ENCODE measurements around the gene ST7.
"Not testable (repeated sequence)": the region's sequence is repeated elsewhere in the genome, so short reads cannot be mapped to it uniquely, and the experiment has no call there.

Gene ST7

DNA sequence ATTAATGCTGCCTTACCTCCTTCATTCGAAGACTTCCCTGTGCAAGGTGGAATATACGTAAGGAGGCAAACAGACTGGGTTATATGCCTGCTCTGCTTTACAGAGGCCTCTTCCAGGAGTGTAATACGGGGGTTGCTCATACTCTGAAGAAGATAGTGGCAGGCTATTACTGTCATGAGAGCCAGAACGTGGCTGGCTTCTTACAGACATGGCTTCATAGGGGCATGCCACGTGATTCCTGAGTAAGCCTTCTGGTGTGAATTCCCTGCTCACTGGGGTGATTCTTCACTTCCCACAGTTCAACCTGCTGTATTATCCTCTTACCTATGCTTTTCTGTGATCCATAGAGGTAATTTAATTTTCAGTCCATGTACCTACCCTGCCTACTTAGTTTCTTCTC is 141.8 kb downstream of the ST7 start:
- DNase-seq (ENCODE audit: low read depth in 3 of 3) = no peak

DNA sequence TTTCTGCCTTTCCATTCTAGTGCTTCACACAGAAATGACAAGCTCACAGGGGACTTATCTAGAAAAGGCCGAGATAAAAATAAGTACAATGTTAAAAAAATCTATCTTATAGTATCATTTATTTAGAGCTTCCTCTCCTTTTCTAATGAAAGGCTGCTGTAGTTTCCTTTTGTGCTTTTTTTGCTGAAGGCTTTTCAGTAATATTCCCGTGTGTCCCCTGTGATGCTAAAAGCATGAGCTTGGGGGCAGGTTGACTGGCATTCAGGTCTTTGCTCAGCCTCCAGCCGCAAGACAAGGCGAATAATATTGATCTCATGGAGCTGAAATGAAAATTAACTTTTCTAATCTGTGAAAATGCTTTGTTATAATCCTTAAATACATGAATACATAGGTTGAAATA is 143.0 kb downstream of the ST7 start:
- DNase-seq (ENCODE audit: low read depth in 3 of 3) = no peak

DNA sequence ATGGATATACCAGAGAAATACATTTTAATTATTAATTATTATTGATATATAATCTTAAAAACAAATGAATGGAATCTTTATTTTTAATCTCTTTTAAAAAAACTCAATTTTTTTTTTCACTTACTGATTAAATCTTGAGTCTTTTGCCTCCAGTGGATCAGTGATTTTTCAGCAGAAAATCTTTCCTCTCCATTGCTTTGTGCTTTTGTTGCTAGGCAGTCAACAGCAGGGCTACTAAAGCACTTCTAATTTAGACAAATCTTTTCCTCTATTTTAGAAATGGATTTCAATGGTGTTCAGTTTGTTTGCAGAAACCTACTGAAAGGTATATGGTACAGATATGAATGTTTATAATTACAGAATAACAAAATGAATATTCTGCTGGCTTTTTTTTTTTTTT is 143.6 kb downstream of the ST7 start:
- no peak for DNase-seq (ENCODE audit: low read depth in 3 of 3)

DNA sequence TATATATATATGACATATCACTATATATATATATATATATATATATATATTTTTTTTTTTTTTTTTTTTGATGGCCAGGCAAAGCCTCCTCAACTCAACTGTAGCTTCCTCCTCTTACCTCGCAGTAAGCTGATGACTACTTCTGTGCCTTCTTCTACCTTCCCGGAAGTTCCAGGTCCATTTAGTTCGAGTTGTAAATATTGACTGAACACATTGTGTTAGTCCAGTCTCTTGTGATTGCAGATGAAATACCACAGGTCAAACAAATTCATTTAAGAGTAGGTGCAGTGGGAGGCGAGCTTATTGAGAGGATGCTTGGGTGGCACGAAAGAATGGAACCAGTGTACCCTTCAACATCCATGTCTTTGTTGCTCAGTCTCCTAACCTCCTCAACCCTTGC is 144.6 kb downstream of the ST7 start:
- no peak for DNase-seq (ENCODE audit: low read depth in 3 of 3)

DNA sequence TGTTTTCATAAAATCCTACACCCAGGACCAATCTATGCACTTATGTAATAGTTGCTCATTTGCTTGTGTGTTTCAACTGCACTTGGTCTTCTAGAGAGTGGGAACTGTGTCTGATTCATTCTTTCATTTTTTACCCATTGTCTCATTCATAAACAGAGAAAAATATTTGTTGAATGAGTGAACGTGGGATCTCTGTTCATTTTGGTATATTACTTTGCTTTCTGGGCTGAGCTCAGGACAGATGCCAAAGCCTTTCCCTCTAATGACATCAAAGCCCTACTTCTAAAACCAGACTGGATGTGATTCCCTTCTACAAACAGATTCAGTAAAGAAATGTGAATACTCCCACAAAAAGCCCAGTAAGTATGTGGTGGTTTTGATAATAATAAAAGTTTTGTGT is 145.2 kb downstream of the ST7 start:
- DNase-seq (ENCODE audit: low read depth in 3 of 3) = no peak

DNA sequence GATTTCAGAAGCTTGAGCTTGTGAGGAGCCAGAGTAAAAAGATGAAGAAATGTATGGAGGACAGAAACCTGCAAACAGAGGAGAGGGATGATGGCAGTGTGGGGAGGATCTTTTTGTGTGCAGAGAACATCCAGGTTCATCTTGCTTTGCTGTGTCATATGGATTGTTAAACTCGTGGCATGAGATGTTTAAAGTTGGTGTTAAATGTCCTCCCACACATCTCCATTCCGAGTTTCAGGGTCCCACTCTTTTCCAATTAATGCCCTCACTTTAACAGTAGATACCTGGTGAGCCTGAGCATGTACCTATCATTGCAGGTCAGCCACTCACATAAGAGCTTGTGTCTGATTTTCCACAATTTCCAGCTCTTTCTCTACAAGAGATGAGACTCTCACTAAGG is 147.7 kb downstream of the ST7 start:
- no peak for DNase-seq (ENCODE audit: low read depth in 3 of 3)

DNA sequence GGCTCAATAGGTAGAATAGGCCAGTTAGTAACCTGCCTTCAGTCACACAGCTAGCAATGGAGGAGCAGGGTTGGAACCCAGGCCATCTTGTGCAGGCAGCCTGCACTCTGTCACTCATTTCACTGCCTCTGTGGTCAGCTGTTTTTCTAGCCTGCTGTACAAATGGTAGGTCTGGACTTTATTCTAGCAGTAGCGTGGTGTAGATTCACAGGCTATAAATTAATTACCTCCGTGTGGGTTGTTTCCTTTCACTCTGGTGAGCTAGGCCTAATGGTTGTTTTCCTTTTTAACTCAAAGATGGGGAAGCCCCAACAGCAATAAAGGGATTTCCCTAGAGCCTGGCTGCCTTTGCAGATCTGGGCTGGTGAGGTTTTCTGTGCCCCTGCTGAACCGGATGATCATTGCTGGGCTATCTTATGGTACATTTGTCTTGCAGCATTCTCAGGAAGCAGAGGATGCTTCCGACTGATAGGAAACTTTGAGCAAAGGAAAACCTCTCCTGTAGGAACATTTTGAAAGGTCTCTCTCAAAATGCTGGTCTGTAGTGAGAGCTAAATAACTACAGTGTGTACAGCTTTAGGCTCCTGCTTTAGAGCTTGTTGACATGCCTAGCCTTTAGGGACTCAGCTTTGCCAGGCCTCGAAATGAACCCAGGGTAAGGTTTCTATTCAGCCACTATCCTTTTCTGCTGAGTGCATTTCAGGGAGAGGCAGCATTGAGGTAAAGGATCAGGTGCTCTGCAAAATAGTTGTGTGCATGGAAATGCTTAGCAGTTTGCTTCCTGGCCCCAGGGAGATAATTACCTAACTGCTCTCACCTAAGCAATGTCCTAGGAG is 157.4 kb downstream of the ST7 start:
- peak; percentile 23 to 39 (median 33) for DNase-seq (ENCODE audit: low read depth in 3 of 3)

DNA sequence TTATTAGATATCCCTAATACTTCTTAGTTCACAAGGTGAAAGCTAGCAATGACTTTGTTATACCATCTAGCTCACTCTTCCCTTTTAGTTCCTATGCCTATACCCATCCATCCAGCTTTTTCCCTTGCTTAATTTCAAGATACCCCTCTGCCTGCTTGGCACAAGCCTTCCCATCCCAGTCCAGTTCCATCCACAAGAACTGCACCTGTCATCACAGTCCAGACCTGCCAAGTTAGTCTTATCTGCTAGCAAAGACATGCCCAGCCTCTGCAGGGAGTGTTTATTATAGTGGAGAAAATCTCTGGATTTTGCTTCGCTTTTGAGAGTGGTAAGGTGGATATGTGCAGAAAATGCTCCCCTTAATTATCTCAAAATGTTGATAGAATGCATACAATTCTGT is 158.2 kb downstream of the ST7 start:
- DNase-seq (ENCODE audit: low read depth in 3 of 3) = no peak

DNA sequence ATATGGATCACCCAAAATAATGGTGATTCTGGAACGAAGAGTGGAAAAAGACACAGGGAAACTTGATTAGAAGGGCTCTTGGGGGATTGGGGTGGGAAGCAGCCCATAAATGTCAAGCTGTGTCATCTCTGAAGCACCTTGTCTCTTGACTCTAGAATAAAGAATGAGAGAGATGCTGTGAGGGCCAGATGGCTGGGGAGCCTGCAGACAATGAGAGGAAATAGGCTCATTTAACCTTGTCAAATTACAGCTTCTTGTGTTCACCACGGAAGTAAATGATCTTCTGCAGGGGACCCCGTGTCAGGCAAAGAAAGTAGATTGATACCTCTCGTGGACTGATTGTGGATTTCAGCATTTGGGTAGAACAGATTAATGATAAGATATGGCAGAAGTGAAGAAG is 159.3 kb downstream of the ST7 start:
- DNase-seq (ENCODE audit: low read depth in 3 of 3) = no peak

DNA sequence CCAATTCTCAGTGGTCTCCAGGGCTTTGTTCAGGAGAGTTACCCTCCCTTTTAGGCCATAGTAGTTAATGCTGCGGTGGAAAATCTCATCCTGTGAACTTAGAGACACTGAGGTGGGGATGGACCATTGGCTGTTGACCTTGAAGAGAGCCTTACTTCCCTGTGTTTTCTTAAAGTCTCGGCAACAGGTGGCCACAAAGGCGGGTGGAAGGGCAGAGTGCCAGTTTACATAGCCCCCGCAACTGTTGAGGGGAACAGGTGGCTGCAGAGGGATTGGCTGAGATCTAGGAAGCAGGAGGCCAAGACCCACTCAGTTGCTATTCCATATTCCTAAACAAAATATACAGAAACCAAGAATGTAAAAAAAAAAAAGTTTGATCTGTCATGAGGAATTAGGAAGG is 160.6 kb downstream of the ST7 start:
- DNase-seq (ENCODE audit: low read depth in 3 of 3) = no peak

DNA sequence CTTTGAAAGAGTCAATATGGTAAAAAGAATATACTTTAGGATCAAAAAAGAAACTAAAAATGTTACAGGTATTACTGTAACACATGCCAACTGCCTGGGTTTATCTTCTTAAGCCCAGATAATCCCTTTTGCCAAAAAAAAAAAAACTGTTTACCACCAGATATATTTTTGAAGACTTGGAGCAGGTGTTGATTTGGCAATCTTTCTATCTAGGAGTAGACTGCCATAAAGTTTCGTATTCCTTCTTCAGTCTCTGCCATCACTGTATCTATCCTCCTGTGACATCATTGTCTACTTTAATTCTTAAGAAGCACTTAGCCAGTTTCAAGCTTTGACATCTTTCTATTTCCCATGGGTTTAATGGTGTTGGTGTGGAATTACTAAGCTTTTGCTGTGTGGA is 161.0 kb downstream of the ST7 start:
- no peak for DNase-seq (ENCODE audit: low read depth in 3 of 3)

DNA sequence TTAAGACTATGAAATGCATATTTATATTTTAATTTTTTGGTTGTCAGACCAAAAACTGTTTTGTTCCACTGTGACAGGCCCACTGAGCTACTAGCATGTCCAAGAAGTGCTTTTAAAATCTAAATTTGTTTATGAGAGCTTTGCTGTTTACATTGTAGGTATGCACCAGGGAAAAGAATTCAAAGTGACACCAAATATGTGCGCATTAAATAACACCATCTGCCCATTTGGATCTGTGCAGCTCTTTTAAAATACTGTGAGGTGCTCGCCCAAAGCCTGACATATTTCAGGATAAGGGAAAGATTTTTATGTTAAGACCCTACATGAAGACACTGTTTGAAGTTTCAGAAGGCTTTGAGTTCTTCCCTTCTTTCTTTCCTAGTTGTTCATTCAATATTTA is 162.9 kb downstream of the ST7 start:
- DNase-seq (ENCODE audit: low read depth in 3 of 3) = no peak

DNA sequence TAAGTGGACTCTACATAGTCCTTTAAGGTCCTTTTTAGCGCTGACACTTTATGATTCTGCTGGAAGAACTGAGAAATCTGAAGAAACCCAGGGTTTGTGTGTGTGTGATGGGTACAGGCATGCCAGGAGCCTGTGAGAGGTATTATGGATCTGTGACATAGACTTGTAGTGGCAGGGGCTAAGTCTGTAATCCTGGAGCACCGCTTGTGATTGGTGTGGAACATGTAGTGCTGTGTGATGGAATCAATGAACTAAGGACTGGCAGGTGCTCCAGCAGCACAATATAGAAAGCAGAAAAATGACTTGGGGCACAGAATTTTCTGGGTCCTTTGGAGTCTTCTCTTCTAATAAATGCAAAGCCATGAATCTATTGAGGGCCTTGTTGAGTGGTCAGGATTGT is 163.9 kb downstream of the ST7 start:
- DNase-seq (ENCODE audit: low read depth in 3 of 3) = no peak

DNA sequence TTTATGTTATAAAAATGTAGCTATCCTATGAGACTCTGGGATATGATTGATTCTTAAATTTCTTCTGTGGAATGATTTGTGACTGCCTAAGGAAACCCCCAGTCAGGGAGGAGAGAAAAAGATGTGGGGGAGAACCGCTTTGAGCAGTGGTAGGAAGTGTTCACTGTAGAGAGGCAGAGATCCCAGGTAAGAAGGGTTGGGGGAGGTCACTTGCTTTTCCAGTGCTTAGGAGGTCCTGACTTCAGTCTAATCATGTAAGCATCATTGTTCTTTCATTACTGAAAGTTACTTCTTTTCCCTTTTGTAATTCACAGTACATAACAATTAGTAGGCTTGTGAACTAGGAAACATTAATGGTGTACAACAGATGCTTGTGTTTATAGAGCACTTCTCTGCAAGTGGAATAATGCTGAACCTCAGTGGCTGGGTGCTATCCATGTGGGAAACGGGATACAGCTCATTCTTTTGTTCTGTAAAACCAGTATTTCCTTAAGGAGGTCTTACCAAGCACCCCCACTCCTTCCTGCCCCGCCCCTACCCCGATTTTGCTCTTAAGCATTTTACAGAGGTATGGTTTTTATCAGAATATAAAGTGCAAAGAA is 165.4 kb downstream of the ST7 start:
- DNase-seq (ENCODE audit: low read depth in 3 of 3) = no peak

DNA sequence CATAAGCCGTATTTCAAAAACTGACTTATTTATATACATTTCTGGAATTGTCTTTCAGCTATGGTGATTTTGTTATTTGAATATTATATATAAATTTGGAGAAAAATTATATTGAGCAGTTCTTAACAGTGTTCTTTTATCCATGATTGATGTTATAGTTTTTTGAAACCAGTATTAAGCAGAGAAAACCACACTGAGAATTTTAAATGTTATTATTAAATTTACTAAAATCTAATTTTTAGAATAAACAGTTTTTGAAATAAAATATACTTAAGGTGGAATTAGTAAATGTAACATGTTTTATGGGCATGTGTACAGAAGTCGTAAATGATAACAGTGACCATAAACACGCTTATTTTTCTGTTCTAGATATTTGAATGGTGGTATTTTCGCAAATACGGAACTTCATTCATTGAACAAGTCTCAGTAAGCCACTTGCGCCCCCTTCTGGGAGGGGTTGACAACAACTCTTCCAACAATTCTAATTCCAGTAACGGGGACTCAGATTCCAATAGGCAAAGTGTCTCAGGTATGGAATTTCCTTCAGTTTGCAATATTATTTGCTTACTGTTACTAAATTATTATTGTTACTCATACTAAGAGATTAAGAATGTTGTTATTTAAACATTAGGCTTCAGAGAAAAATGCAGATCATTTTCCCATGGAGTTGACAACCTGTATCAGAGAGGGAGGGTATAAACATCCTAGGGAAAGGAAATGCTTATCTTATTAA is 166.1 kb downstream of the ST7 start:
- peak; percentile 55 to 74 (median 66) for DNase-seq (ENCODE audit: low read depth in 3 of 3)

DNA sequence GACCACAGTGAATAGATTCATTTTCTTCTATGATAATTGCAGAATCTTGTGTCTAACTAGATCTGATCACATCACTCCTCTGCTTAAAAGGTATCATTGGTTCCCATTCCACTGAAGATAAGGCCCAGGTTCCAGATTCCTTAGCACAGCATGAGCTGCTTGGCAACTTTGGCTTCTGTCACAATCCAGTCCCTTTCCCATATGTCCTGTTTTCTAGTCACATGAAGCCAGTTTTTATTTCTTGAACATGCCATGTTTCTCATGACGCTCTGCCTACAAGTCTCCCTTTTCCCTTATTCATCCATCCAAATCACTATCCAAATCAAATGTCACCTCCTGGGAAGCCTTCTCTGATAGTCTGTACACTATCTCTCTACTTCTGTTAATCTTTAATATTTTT is 167.0 kb downstream of the ST7 start:
- not testable (repeated sequence) for DNase-seq (ENCODE audit: low read depth in 3 of 3)

DNA sequence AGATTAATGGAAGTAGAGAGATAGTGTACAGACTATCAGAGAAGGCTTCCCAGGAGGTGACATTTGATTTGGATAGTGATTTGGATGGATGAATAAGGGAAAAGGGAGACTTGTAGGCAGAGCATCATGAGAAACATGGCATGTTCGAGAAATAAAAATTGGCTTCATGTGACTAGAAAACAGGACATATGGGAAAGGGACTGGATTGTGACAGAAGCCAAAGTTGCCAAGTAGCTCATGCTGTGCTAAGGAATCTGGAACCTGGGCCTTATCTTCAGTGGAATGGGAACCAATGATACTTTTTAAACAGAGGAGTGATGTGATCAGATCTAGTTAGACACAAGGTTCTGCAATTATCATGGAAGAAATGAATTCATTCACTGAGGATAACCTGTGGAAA is 168.7 kb downstream of the ST7 start:
- not testable (repeated sequence) for DNase-seq (ENCODE audit: low read depth in 3 of 3)

DNA sequence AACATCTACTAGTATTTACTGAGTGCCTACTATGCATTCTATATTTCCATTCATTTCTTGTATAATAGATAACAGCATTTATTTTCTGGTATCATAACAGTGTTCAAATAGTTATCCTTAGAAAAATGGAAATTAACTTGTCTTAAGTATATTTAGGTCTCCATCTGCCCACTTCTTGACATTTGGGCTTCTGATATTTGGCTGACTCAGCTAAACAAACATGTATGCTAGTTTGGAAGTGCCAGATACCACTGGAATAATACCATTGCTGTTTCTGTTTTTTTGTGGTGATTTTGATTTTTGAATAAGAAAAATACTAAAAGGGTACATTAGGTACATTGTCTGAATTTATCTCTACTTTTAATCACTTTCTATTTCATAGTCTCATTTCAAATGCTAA is 169.2 kb downstream of the ST7 start:
- DNase-seq (ENCODE audit: low read depth in 3 of 3) = no peak

DNA sequence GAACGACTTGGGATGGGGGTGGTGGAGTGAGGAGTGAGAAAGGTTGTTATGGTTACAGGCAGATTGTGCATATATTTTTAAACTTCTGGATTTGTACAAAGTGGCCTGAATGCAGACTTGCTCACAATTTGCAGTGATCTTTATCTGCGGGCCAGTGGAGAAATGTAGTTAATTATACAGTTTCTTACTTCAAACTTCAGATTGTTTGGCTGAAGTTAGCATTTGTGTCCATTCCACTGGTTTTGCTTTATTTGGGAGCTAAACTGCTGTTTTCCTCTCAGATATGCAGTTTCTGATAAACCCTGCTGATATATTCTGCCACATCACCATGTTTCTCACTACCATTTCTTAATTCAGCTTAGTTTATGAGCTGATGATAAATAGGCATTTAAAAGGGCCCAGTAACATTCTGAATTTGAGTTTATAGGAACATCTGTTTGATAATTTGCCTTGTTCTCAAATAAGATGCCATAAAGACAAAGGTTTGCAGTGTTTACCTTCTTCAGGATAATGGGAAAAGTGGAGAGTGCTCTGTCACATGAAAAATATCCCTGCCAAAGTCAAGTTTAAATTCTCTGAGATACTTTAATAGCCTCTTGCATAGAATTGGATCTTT is 170.1 kb downstream of the ST7 start:
- no peak for DNase-seq (ENCODE audit: low read depth in 3 of 3)

DNA sequence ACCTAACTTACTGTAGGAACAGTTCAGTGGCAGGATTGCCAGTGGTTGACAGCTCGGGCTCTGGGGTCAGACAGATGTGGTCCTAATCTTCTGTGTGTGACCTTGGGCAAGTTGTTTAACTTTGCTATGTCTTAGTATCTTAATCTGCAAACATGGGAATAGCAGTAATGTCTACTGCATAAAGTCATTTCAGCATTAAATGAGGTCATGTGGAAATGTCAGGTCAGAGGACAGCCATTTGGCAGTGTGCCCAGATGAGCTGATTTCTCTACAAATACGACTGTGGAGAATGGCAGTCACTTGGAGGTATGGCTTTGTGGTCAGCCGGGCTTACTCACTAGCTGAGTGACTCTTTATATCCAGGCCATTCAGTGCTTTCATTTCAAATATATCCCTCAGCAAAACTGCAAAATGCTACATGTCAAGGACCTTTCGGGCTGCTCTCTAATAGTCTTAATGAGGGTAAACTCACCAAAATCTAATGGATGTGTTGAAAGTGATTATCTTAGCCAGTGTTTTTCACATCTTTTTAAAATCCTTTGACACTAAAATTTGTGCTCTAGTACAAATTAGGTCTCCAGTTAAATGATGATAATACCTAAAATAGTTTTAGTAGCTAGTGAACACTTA is 171.4 kb downstream of the ST7 start:
- peak; percentile 7 to 64 (median 35) for DNase-seq (ENCODE audit: low read depth in 3 of 3)

DNA sequence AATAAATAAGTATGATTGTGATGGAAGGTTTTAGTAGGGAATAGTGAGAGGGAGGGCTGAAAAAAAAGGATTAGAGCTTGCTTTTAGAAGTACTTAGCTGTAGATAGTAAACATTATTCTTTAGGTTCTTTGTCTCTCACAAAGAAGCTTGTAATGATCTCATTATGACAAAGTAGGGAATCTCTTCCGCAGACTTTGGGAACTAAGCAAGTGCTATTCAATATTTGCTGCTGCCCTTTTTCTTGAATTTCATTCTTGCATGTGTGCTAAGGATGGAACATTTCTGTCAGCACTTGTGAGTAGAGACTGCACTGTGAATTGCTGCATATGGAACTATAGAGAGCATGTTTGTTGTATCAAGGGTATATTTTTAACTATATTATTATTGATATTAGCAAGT is 173.4 kb downstream of the ST7 start:
- DNase-seq (ENCODE audit: low read depth in 3 of 3) = no peak

DNA sequence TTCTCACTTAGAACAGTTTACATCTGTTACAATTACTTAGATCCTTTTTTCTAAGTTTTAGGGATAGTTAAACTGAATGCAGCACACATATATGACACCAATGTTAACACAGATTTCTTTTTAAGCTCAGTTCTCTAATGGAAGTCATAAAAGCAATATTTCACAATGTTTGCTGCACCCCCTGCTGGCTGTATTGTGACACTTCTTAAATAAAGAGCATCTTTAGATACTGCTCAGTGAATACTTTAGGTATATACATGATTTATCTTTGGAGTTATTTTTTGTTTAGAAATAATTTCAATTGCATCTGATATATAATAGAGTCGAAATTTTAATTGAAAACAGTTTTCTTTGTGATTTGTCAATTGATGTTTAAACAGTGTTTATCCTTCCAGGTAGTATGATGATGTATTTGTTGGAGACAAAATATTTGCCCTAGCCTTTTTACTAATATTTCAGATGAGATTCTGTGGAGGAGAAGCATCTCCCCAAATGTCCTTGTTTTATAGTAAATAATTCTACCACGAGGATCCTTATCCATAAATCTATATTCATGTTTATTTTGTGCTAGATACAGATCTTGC is 174.4 kb downstream of the ST7 start:
- DNase-seq (ENCODE audit: low read depth in 3 of 3) = peak; percentile 15 to 39 (median 18)
